HG03571 (cell line): ENCODE measurements around the gene ADGRF3.
A peak's percentile ranks its signal among the peaks of the same experiment; 100 is the strongest.
"Not testable (repeated sequence)": the region's sequence is repeated elsewhere in the genome, so short reads cannot be mapped to it uniquely, and the experiment has no call there.

ENCODE experiments used
- ATAC-seq: cut with Tn5 transposase; IDR thresholded peaks from one replicate; pipeline ENCODE4 v1.9.1; 2021; ENCODE audit not compliant: unreplicated experiment

The ADGRF3 gene

DNA sequence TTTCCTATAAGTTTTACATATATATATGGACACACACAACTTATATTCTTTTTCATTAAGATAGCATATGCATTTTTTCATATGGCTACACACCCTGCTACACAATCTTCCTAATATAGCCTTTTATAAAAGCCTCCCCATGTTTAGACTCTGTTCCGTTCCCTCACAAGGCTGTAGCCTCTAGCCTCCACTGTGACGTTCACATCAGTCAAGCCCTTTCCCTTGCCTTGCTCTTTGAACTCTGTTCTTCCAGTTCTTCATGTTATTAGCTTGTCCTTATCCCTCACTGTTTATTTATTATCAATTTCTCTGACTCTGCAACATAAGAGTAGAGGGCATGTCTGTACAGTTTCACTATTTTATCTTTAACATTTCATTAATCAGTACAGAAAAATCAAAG lies 63.0 kb downstream of the ADGRF3 start:
- no peak for ATAC-seq

DNA sequence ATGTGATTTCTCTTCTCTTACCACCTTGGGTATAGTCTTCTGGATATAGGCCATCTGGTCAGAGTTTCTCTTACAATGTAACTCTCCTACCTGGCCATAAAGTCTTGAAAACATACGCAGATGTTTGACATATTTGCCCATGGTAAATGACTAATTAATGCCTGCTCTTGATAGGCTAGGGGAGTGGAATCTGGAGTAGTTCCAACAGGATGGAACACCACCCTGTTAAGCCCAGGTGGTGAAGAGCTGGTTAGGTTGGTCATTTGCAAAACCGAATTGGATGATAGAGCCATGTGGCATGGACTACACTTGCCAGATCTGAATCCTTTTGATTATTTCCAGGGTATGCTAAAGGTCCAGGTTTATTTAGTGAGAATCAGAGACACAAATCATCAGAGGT lies 65.4 kb downstream of the ADGRF3 start:
- no peak for ATAC-seq

DNA sequence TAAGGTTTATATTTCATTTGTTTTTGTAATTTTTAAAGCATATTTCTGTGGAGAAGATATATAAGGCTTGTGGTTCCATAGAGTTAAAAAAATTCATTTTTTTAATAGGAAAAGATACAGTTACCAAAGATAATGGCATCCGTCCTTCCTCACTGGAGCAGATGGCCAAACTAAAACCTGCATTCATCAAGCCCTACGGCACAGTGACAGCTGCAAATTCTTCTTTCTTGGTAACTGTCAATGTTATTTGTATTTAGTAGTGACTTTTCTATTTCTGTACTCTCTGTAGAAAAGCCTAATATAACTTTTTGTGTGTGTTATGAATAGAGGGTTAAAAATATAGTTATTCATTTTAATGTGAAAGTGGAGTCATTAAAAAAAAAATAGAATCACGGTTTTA lies 66.7 kb downstream of the ADGRF3 start:
- ATAC-seq, result no peak

DNA sequence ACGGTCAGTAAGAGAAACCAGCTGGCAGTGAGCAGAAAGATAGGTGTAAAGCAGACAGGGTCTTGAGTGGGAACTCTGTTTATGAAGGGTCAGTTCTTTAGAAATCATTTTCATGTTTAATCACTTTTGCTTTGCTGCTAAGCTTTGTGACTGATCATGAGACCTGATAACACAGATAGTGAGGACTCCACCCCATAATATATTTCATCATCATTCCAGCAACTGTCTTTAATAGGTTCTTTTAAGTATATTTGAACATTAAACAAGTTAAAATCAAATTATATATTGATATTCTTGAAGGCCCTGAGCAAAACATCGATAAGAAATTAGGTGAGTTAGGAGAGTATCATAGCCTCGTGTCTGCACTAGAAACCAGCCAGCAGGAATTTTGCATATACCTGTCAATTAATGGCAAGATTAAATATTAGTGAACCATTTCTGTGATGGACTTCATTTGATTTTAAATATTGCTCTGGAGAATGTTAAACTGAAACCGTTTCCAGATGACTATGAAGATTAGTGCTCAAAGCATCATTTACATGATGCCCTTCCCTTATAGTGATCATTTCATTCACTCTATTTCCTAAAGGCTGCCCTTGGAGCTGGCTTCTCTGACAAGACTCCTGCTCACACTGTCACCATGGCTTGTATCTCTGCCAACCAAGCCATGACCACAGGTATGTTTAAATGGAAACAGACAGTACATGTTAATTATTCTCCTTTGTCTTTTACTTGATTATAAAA lies 69.9 kb downstream of the ADGRF3 start:
- no peak for ATAC-seq

DNA sequence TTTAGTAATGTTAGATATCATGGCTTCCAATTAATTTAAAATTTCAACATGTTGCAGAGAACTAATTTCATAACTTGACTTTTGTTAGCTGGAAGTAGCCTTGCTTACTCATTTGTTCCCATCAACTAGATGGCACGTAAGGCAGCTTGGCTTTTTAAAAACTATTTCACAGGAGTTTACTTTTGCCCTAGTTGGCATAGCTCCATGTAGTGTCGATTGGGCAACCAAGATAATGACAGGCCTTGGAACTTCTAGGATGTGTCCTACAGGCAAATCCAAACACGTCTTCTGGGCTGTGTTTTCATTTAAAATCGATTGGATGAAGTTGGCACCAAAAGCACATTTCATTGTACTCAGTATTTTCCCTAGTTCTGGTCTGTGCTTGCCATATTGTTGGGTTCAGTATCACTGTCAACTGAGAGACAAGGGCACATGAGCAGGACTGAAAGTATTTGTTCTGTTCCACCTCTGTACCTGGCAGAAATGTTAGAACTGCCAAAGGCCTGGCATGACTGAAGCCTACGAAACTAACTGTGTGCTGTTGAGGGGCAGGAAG lies 72.5 kb downstream of the ADGRF3 start:
- ATAC-seq, result no peak

DNA sequence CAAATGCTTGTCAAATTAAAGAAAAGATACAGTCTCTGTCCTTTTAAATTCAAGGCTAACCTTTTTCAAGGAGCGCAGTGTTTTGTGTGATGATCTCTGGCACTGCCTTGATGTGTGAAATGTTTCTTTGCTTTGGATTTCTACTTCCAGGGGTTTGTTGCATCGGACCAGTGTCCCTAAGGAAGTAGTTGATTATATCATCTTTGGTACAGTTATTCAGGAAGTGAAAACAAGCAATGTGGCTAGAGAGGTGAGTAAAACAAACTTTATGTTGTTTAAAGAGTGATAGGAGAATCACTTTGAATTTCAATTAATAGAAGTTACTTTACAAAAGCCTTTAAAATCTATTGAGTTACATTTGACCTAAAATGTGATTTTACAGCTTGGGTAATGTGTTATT lies 73.1 kb downstream of the ADGRF3 start:
- no peak for ATAC-seq

DNA sequence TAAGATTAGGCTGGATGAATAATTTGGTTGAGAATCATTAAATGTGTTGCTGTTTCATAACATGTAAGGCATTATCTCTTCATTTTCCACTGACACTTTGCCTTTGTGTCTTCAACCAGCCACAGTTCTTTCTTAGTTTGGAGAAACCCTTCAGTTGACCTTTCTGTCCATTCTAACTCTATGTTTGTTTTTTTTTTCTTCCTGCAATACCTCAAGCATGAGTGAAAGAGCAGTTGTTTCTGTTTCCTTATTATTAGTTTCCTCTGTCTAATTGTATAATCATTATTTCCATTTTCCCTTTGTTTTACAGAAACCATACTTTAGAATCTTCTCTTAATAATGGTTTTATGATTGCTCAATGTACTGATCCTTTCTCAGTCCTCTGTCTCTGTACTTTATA lies 76.2 kb downstream of the ADGRF3 start:
- peak; percentile 15 for ATAC-seq

DNA sequence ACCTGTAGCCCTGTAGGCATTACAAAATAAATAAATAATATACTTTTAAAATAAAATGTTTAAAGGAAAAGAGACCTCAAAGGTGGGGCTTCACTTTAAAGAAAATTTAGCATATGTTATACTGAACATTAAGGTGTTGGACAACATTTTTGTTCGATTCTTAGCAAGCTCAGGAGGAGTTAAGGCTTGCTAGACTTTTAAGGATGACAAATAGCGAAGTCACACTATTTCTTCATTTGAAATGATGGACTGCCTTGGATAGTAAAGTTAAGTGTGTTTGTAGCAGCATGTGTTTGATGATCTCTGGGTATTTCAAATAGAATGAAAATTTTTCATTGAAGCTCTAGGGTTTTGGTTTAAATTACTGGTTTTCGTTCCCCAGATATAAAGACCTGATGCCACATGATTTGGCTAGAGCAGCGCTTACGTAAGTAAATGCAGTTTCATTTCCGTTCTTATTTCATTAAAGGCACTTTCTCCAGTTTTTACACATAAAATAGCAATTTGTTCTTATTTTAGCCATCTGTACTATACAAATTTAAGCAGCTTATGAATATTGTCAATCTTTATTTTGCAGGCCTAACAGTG lies 76.9 kb downstream of the ADGRF3 start:
- ATAC-seq, result peak; percentile 59

DNA sequence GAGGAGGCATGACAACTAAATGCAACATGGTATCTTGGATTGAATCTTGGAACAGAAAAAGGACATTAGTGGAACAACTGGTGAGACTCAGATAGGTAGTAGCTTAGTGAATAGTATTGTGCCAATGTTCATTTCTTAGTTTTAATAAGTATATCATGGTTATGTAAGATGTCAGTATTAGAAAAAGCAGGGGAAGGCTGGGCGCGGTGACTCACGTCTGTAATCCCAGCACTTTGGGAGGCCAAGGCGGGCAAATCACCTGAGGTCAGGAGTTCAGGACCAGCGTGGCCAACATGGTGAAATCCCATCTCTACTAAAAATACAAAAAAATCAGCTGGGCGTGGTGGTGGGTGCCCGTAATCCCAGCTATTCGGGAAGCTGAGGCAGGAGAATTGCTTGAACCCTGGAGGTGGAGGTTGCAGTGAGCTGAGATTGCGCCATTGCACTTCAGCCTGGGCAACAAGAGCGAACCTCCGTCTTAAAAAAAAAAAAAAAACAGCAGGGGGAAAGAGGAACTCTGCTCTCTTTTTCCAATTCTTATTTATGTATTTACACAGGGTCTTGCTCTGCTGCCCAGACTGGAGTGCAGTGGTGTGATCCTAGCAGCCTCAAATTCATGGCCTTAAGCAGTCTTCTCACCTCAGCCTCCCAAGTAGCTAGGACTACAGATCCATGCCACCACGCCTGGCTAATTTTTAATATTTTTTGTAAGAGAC lies 77.8 kb downstream of the ADGRF3 start:
- not testable (repeated sequence) for ATAC-seq

DNA sequence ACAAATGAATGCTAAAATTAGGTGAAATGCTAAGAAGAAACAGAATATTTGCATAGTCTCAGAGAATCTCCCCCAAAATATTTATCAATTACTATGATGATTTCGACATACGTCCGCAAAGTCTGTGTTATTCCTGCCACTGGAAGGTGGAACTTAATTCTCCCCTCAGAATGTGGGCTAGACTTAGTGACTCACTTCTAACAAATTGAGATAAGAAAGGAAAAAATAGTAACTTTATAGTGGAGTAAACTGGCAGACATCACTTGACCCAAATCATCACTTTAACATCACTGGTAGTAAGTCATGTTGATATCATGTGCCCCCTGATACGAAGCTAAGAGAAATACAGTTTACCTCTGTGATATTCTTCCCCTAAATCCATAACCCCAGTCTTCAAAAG lies 78.4 kb downstream of the ADGRF3 start:
- no peak for ATAC-seq

DNA sequence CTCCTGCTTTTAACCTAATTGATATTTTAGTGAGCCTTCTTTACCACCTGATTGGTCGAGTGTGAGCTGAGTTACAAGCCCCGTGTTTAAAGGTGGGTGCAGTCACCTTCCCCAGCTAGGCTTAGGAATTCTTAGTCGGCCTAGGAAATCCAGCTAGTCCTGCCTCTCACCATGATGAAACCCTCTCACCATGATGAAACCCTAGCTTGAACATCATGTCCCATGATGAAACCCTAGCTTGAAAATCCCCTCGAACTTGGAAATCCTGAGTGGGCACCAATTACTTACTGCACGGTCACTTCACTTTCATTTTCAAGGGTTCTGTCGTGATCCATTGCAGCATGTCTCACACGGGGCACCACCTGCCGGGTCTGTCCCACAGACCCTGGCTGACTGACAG lies 87.8 kb downstream of the ADGRF3 start:
- ATAC-seq, result not testable (repeated sequence)
